ENCODE data around the gene TMEM116. TPM values are rescaled to one million over a fixed set of nuclear protein-coding genes. Genes with fewer than 3 reads are reported as not detected.

The TMEM116 gene
- total RNA-seq, 1 donor from 2014 or later: 35.0 TPM

DNA sequence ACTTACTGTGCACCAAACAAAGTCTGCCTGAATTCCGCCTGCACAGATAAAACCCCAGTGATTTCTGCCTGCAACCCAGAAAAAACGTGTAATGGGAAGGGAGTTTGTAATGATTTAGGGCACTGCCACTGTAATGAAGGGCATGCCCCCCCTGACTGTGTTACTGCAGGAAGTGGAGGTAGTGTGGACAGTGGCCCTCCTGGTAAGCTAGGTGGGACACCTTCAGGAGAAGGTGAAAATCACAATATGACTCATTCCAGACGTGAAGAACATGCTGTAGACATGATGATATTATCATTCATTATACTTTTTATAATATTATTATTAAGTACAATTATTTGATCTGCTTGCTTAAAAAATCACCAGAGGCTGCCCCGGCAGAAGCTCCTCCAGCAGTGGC lies 111.8 kb downstream of the TMEM116 start:
- intact Hi-C loops (cut with micrococcal nuclease): no loop called here
- Histone ChIP-seq H3K36me3 (peaks cover 22% of the 10 kb centered on the region), H3K4me1 (no peaks in the 10 kb centered on the region), H3K27me3 (ENCODE audit: low read depth) (no peaks in the 10 kb centered on the region), H3K27ac (replicated peaks) (no peak overlapping the region), H3K9me3 (replicated peaks) (no peaks in the 10 kb centered on the region), H3K4me3 (no peak overlapping the region)
- TF ChIP-seq CTCF (IDR thresholded peaks at IDR 0.05; ENCODE audit: borderline replicate concordance): no peak
- DNase-seq: no peak

GRCh38 chr12:111894556-111894955 lies 118.4 kb downstream of the TMEM116 start:
- Histone ChIP-seq H3K36me3 (peaks cover 73% of the 10 kb centered on the region), H3K4me3 (no peak overlapping the region), H3K4me1 (no peaks in the 10 kb centered on the region), H3K9me3 (replicated peaks) (no peaks in the 10 kb centered on the region), H3K27ac (replicated peaks) (no peak overlapping the region), H3K27me3 (ENCODE audit: low read depth) (no peaks in the 10 kb centered on the region)
- DNase-seq: no peak
- intact Hi-C loops (cut with micrococcal nuclease): no loop called here
- no peak for TF ChIP-seq CTCF (IDR thresholded peaks at IDR 0.05; ENCODE audit: borderline replicate concordance)

GRCh38 chr12:111893287-111893686 lies 119.7 kb downstream of the TMEM116 start:
- Histone ChIP-seq H3K9me3 (replicated peaks) (no peaks in the 10 kb centered on the region), H3K27me3 (ENCODE audit: low read depth) (no peaks in the 10 kb centered on the region), H3K4me3 (no peak overlapping the region), H3K4me1 (no peaks in the 10 kb centered on the region), H3K36me3 (peaks cover 85% of the 10 kb centered on the region), H3K27ac (replicated peaks) (no peak overlapping the region)
- DNase-seq: no peak
- intact Hi-C loops (cut with micrococcal nuclease): no loop called here
- TF ChIP-seq CTCF (IDR thresholded peaks at IDR 0.05; ENCODE audit: borderline replicate concordance): no peak

GRCh38 chr12:111887926-111888745 lies 124.8 kb downstream of the TMEM116 start:
- no peak for TF ChIP-seq CTCF (IDR thresholded peaks at IDR 0.05; ENCODE audit: borderline replicate concordance)
- Histone ChIP-seq H3K4me3 (no peak overlapping the region), H3K4me1 (peaks cover 5% of the 10 kb centered on the region), H3K9me3 (replicated peaks) (no peaks in the 10 kb centered on the region), H3K27ac (replicated peaks) (no peak overlapping the region), H3K27me3 (ENCODE audit: low read depth) (no peaks in the 10 kb centered on the region), H3K36me3 (peaks cover 98% of the 10 kb centered on the region)
- DNase-seq: no peak
- intact Hi-C loops (cut with micrococcal nuclease): no loop called here

DNA sequence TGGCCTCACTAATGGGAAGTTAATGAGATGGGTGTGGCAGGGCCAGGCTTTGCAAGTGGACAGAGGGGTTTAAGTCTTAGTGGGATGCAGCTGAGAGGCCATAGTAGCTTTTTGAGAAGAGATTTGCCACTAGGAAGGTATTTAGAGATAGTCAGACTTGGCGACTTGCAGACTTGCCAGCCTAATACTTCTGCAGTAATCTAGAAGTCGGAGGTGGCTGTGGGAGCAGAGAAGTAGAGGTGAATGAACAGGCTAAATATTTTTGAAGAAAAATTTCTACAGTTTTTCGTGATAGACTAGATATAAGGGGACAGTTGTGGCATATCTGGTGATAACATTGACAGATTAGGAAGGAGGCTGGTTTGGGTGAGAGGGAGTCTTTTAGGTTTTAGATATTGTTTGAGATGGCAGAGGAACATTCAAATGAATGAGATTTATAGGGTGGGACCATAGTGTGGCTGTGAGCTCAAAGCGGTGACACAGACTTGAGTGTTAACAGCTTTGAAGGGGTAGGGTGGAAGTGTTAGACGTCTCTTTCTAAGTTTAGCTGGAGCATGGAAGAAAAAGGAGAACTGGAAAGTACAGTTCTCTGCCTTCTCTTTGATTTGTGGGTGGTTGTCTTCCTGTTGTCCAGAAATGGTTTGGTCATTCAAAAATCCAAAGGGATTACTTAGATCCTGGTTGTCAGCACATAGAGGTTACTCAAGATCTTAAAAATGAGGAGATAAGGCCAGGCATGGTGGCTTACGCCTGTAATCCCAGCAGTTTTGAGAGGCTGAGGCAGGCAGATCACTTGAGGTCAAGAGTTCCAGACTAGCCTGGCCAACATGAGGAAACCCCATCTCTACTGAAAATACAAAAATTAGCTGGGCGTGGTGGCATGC lies 126.1 kb downstream of the TMEM116 start:
- no peaks in the 10 kb centered on the region for H3K9me3 ChIP-seq (replicated peaks)
- H3K4me1 ChIP-seq: peaks cover 5% of the 10 kb centered on the region
- peaks cover 98% of the 10 kb centered on the region for H3K36me3 ChIP-seq
- no peak overlapping the region for H3K4me3 ChIP-seq
- no peak overlapping the region for H3K27ac ChIP-seq (replicated peaks)
- no peak for DNase-seq
- intact Hi-C loops (cut with micrococcal nuclease): no loop called here
- no peak for TF ChIP-seq CTCF (IDR thresholded peaks at IDR 0.05; ENCODE audit: borderline replicate concordance)
- H3K27me3 ChIP-seq (ENCODE audit: low read depth): no peaks in the 10 kb centered on the region

Data from left ventricle myocardium inferior (tissue), 1 donor.